ENCODE results near the gene PLP2. TPM values are rescaled to one million over a fixed set of nuclear protein-coding genes. Genes with fewer than 3 reads are reported as not detected.

Gene PLP2
- total RNA-seq, 1 donor from 2014 or later = 100 TPM

- no peaks in the 10 kb centered on the region for H3K36me3 Mint-ChIP-seq (ENCODE audit: unreplicated experiment)
- TF ChIP-seq CTCF (IDR thresholded peaks at IDR 0.05) = no peak
- H3K4me3 Mint-ChIP-seq (ENCODE audit: unreplicated experiment) = no peak overlapping the region
- no peaks in the 10 kb centered on the region for H3K9me3 Mint-ChIP-seq (ENCODE audit: unreplicated experiment)
- H3K27ac Mint-ChIP-seq (ENCODE audit: unreplicated experiment) = no peak overlapping the region
- no peaks in the 10 kb centered on the region for H3K27me3 Mint-ChIP-seq (ENCODE audit: unreplicated experiment)
- H3K4me1 Mint-ChIP-seq (ENCODE audit: unreplicated experiment) = peaks cover 7% of the 10 kb centered on the region
- DNase-seq (ENCODE audit: extremely low spot score, unreplicated experiment) = no peak
Measured at GRCh38 chrX:49204017-49204416, 32.3 kb downstream of the PLP2 start.

GRCh38 chrX:49204709-49205108 is 33.0 kb downstream of the PLP2 start:
- no peaks in the 10 kb centered on the region for H3K27me3 Mint-ChIP-seq (ENCODE audit: unreplicated experiment)
- H3K9me3 Mint-ChIP-seq (ENCODE audit: unreplicated experiment) = no peaks in the 10 kb centered on the region
- H3K4me1 Mint-ChIP-seq (ENCODE audit: unreplicated experiment) = peaks cover 7% of the 10 kb centered on the region
- DNase-seq (ENCODE audit: extremely low spot score, unreplicated experiment) = no peak
- TF ChIP-seq CTCF (IDR thresholded peaks at IDR 0.05) = no peak
- H3K4me3 Mint-ChIP-seq (ENCODE audit: unreplicated experiment) = no peak overlapping the region
- no peak overlapping the region for H3K27ac Mint-ChIP-seq (ENCODE audit: unreplicated experiment)
- no peaks in the 10 kb centered on the region for H3K36me3 Mint-ChIP-seq (ENCODE audit: unreplicated experiment)

- TF ChIP-seq CTCF (IDR thresholded peaks at IDR 0.05) = no peak
- Mint-ChIP-seq H3K36me3 (ENCODE audit: unreplicated experiment) (no peaks in the 10 kb centered on the region), H3K27ac (ENCODE audit: unreplicated experiment) (no peak overlapping the region), H3K4me3 (ENCODE audit: unreplicated experiment) (no peak overlapping the region), H3K4me1 (ENCODE audit: unreplicated experiment) (peaks cover 4% of the 10 kb centered on the region), H3K27me3 (ENCODE audit: unreplicated experiment) (no peaks in the 10 kb centered on the region), H3K9me3 (ENCODE audit: unreplicated experiment) (no peaks in the 10 kb centered on the region)
- DNase-seq (ENCODE audit: extremely low spot score, unreplicated experiment) = no peak
Measured at GRCh38 chrX:49205443-49205842, 33.7 kb downstream of the PLP2 start.

GRCh38 chrX:49206543-49206942 is 34.8 kb downstream of the PLP2 start:
- Mint-ChIP-seq H3K27ac (ENCODE audit: unreplicated experiment) (no peak overlapping the region), H3K36me3 (ENCODE audit: unreplicated experiment) (no peaks in the 10 kb centered on the region), H3K27me3 (ENCODE audit: unreplicated experiment) (no peaks in the 10 kb centered on the region), H3K9me3 (ENCODE audit: unreplicated experiment) (peaks cover 5% of the 10 kb centered on the region), H3K4me3 (ENCODE audit: unreplicated experiment) (no peak overlapping the region), H3K4me1 (ENCODE audit: unreplicated experiment) (no peaks in the 10 kb centered on the region)
- no peak for TF ChIP-seq CTCF (IDR thresholded peaks at IDR 0.05)
- DNase-seq (ENCODE audit: extremely low spot score, unreplicated experiment) = no peak

- TF ChIP-seq CTCF (IDR thresholded peaks at IDR 0.05) = no peak
- H3K36me3 Mint-ChIP-seq (ENCODE audit: unreplicated experiment) = no peaks in the 10 kb centered on the region
- no peaks in the 10 kb centered on the region for H3K27me3 Mint-ChIP-seq (ENCODE audit: unreplicated experiment)
- H3K9me3 Mint-ChIP-seq (ENCODE audit: unreplicated experiment) = peaks cover 8% of the 10 kb centered on the region
- no peak overlapping the region for H3K4me3 Mint-ChIP-seq (ENCODE audit: unreplicated experiment)
- no peak overlapping the region for H3K27ac Mint-ChIP-seq (ENCODE audit: unreplicated experiment)
- DNase-seq (ENCODE audit: extremely low spot score, unreplicated experiment) = no peak
- no peaks in the 10 kb centered on the region for H3K4me1 Mint-ChIP-seq (ENCODE audit: unreplicated experiment)
Measured at GRCh38 chrX:49208399-49208798, 36.7 kb downstream of the PLP2 start.
